HFFc6 (cell line): ENCODE data around the gene MYO10. TPM values are rescaled to one million over a fixed set of nuclear protein-coding genes. Genes with fewer than 3 reads are reported as not detected.

Experiments
- DNase-seq: peaks from one replicate; pipeline ENCODE4 v3.0.0-alpha.2; 2018
- H3K27ac Mint-ChIP-seq: 2 replicates; pipeline ENCODE4 v1.8.0; 2020; ENCODE audit warnings: mild to moderate bottlenecking, mixed read lengths
- H3K27me3 Mint-ChIP-seq: 2 replicates; pipeline ENCODE4 v1.8.0; 2021; ENCODE audit warnings: mild to moderate bottlenecking, moderate library complexity, mixed read lengths; ENCODE audit not compliant: insufficient read depth
- H3K36me3 Mint-ChIP-seq: 2 replicates; pipeline ENCODE4 v1.8.0; 2021; ENCODE audit warnings: low read depth, mixed read lengths
- H3K4me1 Mint-ChIP-seq: 2 replicates; pipeline ENCODE4 v1.8.0; 2020; ENCODE audit warnings: low read depth, mixed read lengths
- H3K4me3 Mint-ChIP-seq: 2 replicates; pipeline ENCODE4 v1.8.0; 2020; ENCODE audit warnings: mild to moderate bottlenecking, moderate library complexity, mixed read lengths
- H3K9me3 Mint-ChIP-seq: 2 replicates; pipeline ENCODE4 v1.8.0; 2020; ENCODE audit warnings: mild to moderate bottlenecking, mixed read lengths
- CTCF ChIP-seq: fragments of 200-600 bp; sonication (generic); IDR thresholded peaks from 2 replicates; pipeline ENCODE4 v1.5.0; 2021; ENCODE audit warnings: antibody characterized with exemption, mild to moderate bottlenecking
- total RNA-seq, 6 experiments: library from RNA; stranded (reverse); fragmentation: NEBNext Ultra II Directional; extraction: Animal tissue kit (Norgen Biotek cat#: 25700); gene quantifications; 2 replicates in 1 of 6; 3 replicates in 5 of 6; pipeline ENCODE4 v1.2.3, GENCODE V29; 2021

Gene MYO10
- total RNA-seq, 6 experiments from 2014 or later = 99.4 to 142 (median 129) TPM

- Mint-ChIP-seq H3K36me3 (peaks cover 56% of the 10 kb centered on the region), H3K9me3 (no peaks in the 10 kb centered on the region), H3K27me3 (no peaks in the 10 kb centered on the region; the same call in 1 of the 2 replicates), H3K4me1 (peaks cover 56% of the 10 kb centered on the region), H3K27ac (peak overlapping the region; percentile 73), H3K4me3 (no peak overlapping the region)
- TF ChIP-seq CTCF = no peak
- peak; percentile 14 for DNase-seq
These were observed 226.2 kb downstream of the MYO10 start for GRCh38 chr5:16709691-16710433.

- Mint-ChIP-seq H3K27me3 (no peaks in the 10 kb centered on the region), H3K4me3 (no peak overlapping the region), H3K36me3 (peaks cover 57% of the 10 kb centered on the region), H3K9me3 (no peaks in the 10 kb centered on the region), H3K4me1 (peaks cover 39% of the 10 kb centered on the region), H3K27ac (peak overlapping the region; percentile 73)
- no peak for DNase-seq
- no peak for TF ChIP-seq CTCF
These were observed 228.3 kb downstream of the MYO10 start for GRCh38 chr5:16707869-16708192.

- no peaks in the 10 kb centered on the region for H3K9me3 Mint-ChIP-seq
- TF ChIP-seq CTCF = no peak
- H3K27me3 Mint-ChIP-seq = no peaks in the 10 kb centered on the region
- H3K27ac Mint-ChIP-seq = peak overlapping the region; percentile 10; the same call in 1 of the 2 replicates
- H3K4me3 Mint-ChIP-seq = no peak overlapping the region
- DNase-seq = no peak
- H3K36me3 Mint-ChIP-seq = peaks cover 62% of the 10 kb centered on the region
- peaks cover 36% of the 10 kb centered on the region for H3K4me1 Mint-ChIP-seq
These were observed 228.8 kb downstream of the MYO10 start for GRCh38 chr5:16707168-16707868.

- TF ChIP-seq CTCF = no peak
- Mint-ChIP-seq H3K4me1 (peaks cover 23% of the 10 kb centered on the region), H3K27ac (peak overlapping the region; percentile 24), H3K36me3 (peaks cover 68% of the 10 kb centered on the region), H3K27me3 (no peaks in the 10 kb centered on the region), H3K4me3 (no peak overlapping the region), H3K9me3 (no peaks in the 10 kb centered on the region)
- no peak for DNase-seq
These were observed 231.1 kb downstream of the MYO10 start for GRCh38 chr5:16704945-16705344.

DNA sequence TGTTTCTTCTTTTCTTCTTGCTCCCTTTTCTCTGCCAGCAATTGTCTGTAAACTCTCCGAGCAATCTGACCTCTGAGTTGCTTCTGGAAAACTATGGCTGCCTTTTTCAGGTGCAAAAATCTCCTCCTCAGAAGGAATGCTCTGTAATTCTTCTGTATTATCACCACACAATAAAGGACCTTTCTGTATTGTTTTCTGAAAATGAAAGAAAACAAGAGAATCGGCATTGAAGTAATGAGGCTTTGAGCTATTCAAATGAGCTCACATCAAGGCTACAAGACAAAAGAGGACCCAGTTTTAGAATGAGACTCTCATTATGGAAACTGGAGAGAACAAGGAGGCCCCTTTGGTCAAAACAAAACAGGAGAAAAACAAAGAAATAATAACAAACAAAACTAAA is 233.1 kb downstream of the MYO10 start:
- Mint-ChIP-seq H3K4me1 (peaks cover 9% of the 10 kb centered on the region), H3K36me3 (peaks cover 60% of the 10 kb centered on the region), H3K27ac (no peak overlapping the region), H3K9me3 (no peaks in the 10 kb centered on the region), H3K27me3 (peaks cover 3% of the 10 kb centered on the region; the same call in 1 of the 2 replicates), H3K4me3 (no peak overlapping the region)
- no peak for TF ChIP-seq CTCF
- no peak for DNase-seq
